GM06990 (cell line): ENCODE results near the gene FAM241B.

Experiments
- DNase-seq: peaks from one replicate; pipeline ENCODE4 v3.0.0-alpha.2; 2011; ENCODE audit not compliant: insufficient read length; ENCODE audit errors: extremely low read depth
- H3K27me3 ChIP-seq: replicated peaks from 2 replicates; pipeline ENCODE4 v1.6.0; 2011; ENCODE audit warnings: low read length; ENCODE audit not compliant: control insufficient read depth, insufficient read depth
- H3K36me3 ChIP-seq: 2 replicates; pipeline ENCODE4 v1.5.1; 2011; ENCODE audit warnings: low read length; ENCODE audit not compliant: control insufficient read depth, insufficient read depth
- H3K4me3 ChIP-seq: replicated peaks from 2 replicates; pipeline ENCODE4 v1.5.1; 2011; ENCODE audit warnings: low read depth, mild to moderate bottlenecking, control low read depth, low read length
- TF ChIP-seq, protein P1 (sequence below): IDR thresholded peaks from 2 replicates; pipeline ENCODE4 v1.5.1; 2011; ENCODE audit warnings: low read length, control low read depth, mild to moderate bottlenecking, inconsistent platforms; ENCODE audit not compliant: insufficient read depth, poor library complexity, severe bottlenecking

The FAM241B gene

DNA sequence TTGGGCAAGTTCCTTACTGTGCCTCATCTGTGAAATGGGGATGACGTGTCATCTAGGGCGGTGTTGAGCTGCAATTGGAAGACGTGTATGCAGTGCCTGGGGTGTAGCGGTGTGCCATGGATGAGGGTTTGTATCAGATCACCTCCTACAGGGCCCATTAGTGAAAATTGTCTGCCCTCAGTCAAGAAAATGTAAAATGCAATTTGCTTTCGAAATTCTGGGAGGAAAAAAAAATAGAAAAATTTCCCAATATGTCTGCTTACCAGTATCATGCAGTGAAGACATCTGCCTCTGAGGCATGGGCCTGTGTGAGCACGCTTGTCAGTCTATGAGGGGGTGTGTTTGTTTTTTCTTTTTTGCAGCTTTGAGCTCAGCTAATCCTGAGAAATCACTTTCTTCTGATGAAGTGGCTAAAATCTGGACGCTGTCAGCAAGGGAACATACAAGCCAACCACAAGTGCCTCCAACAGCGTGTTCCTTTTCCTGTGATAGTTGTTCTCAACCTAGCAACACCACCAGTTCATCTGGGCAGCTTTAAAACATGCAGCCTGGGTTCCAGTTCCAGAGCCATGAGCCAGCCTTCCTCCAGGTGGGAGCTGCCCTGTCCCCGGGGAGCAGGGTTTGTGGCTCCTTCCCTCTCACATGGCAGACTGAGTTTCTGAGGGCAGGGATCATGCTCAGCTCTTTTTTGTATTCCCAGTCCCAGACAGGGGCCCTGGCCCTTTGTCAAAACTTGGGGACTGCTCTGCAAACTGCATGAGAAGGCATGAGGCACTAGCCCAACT lies 10.3 kb downstream of the FAM241B start:
- no peaks in the 10 kb centered on the region for H3K36me3 ChIP-seq
- DNase-seq, result no peak
- no peaks in the 10 kb centered on the region; the same call in none of the 2 replicates for H3K27me3 ChIP-seq
- no peak overlapping the region for H3K4me3 ChIP-seq
- TF ChIP-seq, protein P1, sequence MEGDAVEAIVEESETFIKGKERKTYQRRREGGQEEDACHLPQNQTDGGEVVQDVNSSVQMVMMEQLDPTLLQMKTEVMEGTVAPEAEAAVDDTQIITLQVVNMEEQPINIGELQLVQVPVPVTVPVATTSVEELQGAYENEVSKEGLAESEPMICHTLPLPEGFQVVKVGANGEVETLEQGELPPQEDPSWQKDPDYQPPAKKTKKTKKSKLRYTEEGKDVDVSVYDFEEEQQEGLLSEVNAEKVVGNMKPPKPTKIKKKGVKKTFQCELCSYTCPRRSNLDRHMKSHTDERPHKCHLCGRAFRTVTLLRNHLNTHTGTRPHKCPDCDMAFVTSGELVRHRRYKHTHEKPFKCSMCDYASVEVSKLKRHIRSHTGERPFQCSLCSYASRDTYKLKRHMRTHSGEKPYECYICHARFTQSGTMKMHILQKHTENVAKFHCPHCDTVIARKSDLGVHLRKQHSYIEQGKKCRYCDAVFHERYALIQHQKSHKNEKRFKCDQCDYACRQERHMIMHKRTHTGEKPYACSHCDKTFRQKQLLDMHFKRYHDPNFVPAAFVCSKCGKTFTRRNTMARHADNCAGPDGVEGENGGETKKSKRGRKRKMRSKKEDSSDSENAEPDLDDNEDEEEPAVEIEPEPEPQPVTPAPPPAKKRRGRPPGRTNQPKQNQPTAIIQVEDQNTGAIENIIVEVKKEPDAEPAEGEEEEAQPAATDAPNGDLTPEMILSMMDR, result no peak

DNA sequence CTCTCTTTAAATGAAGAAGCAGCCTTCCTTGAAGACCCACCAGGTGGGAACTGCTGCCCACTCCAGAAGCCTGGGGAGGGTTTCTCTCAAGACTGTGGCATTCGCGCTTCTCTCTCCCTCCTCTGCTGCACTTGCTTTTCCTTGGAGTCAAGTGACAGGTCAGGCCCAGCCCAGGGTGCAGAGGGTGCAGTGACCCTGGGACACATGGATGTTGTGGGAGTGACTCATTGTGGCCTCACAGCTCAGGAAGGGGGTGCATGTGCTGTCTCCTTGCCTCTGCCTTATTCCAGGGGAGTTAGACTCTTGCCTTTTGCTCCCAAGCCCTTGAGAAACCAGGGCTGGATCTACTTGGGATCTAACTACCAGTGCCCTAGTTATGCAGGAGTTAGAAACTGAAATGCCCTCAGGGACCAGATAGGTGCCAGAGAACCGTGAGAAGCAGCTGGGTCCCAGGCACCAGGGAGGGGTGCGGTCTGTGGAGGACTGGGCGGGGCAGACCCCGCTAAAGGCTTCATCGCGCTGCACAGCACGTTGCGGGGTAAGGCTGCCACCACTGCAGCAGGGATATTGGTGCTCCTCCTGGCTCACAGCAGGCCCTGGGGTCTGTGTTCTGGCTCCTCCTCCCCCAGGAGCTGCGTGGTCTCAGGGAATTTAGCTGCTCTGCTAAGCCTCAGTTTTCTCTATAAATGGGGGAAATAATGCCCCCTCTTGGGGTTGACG lies 11.4 kb downstream of the FAM241B start:
- DNase-seq, result no peak
- Histone ChIP-seq H3K36me3 (no peaks in the 10 kb centered on the region), H3K4me3 (no peak overlapping the region), H3K27me3 (no peaks in the 10 kb centered on the region; the same call in none of the 2 replicates)
- TF ChIP-seq, protein P1, result no peak

DNA sequence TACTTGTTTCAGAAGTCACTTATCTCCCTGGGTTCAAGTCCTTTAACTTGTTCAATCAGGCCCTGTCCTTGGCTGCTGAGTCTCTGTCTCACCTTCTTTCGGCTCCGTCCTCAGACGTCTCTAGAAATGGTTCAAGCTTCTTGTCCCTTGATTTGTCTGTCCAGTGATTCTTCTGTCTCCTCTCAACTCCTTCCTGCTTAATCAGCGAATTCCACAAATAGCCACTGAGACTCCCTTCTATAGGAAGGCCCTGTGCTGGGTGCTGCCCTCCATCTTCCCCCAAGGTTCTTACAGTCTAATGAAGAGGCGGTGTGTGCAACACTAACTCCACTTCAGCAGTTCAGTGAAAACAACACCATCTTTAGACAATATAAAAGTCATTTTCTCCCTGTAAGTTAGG lies 12.7 kb downstream of the FAM241B start:
- DNase-seq, result no peak
- Histone ChIP-seq H3K27me3 (no peaks in the 10 kb centered on the region; the same call in none of the 2 replicates), H3K36me3 (no peaks in the 10 kb centered on the region), H3K4me3 (no peak overlapping the region)
- TF ChIP-seq, protein P1, result no peak

DNA sequence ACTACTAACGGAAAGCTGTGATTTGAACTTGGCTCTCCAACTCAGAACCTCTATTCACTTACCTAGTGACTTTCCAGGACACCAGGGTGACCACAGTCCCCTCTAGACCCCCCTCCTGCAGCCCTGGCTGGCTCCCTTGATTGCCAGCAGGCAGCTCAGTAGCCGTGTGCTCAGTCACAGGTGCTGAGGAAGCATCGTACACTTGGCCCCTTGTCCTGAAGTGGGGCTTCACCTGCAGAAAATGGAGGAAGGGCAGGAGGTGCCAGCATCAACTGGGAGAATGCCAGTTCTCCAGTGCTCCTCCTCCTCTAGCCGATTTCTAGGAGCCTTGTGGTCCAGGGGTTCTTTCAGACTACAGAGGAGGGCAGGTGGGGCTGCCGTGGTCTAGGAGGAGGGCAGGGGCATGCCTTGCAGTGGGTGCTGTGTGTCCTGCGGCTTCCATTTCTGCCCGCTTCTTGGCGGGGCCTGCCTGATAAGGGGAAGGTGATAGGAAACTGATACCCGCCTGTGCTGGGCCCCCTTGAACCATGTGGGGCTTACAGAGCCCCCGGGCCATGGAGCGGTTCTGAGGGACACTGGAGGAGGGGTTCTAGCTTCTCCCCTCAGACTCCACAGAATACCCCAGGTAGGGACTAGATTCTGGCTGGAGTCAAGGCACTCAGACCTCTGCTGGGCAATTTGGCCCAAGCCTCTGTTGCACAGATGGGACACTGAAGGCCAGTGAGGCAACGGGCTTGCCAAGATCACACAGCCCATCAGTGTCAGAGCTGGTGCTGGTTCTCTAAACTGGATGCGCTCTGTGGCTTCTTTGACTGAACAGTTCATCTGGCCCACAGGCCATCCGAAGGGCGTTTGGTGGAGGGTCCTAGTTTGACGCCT lies 14.0 kb downstream of the FAM241B start:
- TF ChIP-seq, protein P1, result no peak
- H3K4me3 ChIP-seq, result no peak overlapping the region
- no peaks in the 10 kb centered on the region; the same call in none of the 2 replicates for H3K27me3 ChIP-seq
- DNase-seq, result no peak
- H3K36me3 ChIP-seq, result no peaks in the 10 kb centered on the region

DNA sequence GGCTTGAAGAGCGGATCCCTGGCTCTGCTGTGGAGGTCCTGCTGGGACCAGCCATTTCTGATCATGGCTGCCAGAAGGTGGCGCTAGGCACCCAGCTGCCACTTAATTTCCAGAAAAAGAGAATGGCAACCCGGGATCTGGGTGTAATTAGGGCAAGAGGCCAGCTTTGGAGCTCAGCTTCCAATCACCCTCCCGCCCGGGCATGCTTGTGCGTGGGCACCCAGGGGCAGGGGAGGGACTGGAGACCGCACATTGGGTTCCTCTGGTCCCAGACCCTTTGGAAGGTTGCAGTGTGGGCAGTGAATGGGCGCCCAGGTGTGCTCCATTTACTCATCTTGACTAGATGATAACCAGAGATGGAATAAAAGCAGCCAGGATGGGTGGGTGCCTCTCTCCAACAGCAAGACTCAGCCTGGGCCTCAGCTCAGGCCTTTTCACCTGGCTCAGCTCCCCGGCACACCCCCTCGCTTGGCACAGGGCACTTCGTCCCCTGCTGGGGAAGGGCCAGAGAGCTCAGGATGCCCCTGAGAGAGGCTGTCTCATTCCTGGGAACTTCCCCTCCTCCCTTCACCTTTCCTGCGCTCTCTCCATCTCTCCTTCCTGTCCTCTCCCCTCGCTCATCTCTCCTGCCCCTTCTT lies 14.7 kb downstream of the FAM241B start:
- Histone ChIP-seq H3K4me3 (no peak overlapping the region), H3K36me3 (no peaks in the 10 kb centered on the region), H3K27me3 (no peaks in the 10 kb centered on the region; the same call in none of the 2 replicates)
- TF ChIP-seq, protein P1, result peak; percentile 82
- DNase-seq, result no peak
